K562 treated with DMSO at 1 percent for 24 hours (cell line): Measurements from ENCODE around the gene RPL29. TPM values are rescaled to one million over a fixed set of nuclear protein-coding genes. Genes with fewer than 3 reads are reported as not detected.

Experiments used
- total RNA-seq: library from RNA; unstranded; fragments of 300-600 nt; gene quantifications from 2 replicates; pipeline ENCODE4 v1.2.3, GENCODE V29; 2022; ENCODE audit warnings: low read depth; ENCODE audit not compliant: insufficient read depth

RPL29 gene
- 2,372 and 2,568 TPM in 2 replicates for total RNA-seq

DNA sequence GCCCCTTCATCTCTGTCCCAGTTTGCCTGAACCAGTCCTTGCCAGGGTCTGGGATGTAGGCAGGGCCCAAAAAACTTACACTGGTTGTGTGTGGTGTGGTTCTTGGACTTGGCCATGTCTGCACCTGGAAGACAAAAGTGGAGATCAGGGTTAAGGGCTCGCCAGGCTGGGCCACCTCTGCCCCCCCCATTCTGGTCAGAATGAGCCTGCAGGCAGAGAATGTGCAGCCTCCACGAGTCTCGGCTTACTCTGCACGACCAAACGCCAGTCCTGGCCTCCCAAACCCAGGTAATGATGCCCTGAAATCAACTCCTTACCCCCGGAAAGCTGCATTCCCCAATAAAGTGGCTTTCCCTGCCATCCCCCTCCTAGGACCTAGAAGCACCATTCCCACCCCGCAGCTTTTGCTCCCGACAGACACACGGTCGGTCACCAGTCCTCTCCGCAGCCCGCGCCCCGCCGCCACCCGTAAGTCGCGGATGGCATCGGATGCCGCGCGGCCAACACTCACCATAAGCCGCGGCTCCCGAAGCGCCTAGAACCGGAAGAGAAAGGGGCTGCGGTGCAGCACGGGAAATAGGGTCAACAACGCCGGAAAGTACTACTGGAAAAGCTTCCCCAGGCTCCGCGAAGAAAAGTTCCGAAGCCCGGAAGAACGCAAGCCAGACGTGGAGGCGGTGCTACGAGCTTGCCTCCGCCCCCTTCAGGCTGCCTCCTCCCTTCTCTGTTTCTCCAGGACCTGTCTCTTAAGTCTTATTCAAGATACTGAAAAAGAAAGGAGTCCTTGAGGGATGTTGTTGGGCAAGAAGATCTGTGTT, at the start of gene RPL29:
RPL29 (minus strand) TSS at position 550 of the 818 bp plus-strand sequence; CDS start at position 116, 434 bp downstream.

DNA sequence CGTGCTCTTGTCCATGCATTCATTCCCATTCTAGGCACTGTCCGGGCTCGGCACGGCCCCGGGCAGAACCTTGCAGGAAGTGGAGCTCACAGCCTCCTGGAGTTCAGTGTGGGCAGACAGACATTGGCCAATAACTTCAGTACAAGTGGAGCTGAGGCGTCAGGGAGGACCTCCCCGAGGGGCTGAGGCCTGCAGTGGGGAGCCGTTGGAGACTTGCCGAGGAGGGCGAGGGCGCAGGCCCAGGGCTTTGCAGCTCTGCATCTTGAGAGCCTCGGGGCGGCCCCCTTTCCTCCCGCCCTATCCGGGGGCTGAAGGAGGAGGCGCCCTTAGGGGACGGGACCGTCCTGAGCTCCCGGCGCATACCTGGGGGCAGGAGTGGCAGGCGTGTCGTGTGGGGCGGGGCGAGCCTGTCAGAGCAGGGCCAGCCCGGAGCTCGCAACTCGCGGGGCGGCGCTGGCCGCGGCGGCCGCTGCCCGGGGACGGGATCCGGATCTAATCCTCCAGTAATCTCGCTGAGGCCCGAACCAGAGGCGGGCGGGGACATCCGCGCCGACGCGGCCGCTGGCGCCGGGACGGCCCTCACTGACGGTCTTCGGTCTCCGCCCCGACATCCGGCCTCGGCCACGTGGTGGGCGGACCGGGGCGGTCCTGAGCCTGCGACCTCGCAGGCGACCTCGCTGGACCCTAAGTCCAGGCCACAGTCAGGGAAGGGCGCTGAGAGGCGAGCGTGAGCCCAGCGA, 12.7 kb downstream of the RPL29 start, which contains the start of gene ACY1:
ACY1 (plus strand) TSS at position 698 of the 740 bp plus-strand sequence. CDS start 530 bp downstream, outside the sequence.

GRCh38 chr3:51974963-51975851, 20.5 kb downstream of the RPL29 start, which contains the start of gene ABHD14A:
TSS of gene ABHD14A (plus strand) at chr3:51975064. CDS start at chr3:51975136, 72 bp downstream.

GRCh38 chr3:51967384-51968169, 28.1 kb downstream of the RPL29 start, which contains the start of gene PCBP4:
TSS of gene PCBP4 (minus strand) at chr3:51967454. CDS start at chr3:51961240, 6,214 bp downstream.

DNA sequence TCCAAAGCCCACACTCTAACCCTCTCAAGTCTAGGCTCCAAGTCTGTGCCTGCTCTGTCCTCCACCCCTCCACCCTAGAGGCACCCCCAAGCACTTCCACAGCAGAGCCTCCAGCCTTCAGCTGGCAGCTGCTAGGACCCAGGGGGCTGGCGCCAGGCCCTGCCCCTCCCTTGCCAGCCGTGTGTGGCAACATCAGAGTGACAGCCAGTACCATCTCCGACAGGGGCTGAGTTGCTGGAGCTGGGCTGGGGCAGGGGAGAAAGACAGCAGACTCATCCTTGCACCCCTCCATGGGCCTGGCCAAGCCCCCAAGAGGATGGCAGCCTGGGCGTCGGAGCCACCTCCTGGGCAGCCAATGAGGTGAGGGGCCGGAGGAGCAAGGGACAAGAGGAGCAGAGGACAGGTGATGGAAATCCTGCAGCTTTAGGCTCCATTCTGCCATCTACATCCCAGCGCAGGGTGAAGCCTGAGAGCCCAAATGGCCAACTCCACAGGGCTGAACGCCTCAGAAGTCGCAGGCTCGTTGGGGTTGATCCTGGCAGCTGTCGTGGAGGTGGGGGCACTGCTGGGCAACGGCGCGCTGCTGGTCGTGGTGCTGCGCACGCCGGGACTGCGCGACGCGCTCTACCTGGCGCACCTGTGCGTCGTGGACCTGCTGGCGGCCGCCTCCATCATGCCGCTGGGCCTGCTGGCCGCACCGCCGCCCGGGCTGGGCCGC, 40.4 kb downstream of the RPL29 start, which contains the start of gene GPR62:
GPR62 (plus strand) TSS at position 207 of the 718 bp plus-strand sequence; CDS start at position 479, 272 bp downstream.

Other genes with a start within 250 kb of the RPL29 start
- gene IQCF6, start 216.7 kb downstream of the RPL29 start, total RNA-seq: not detected in 2 replicates
- gene IQCF2, start 134.3 kb downstream of the RPL29 start, total RNA-seq: not detected in 2 replicates
- not detected in 2 replicates for gene IQCF5, start 120.3 kb downstream of the RPL29 start, total RNA-seq
- gene IQCF1, start 92.5 kb downstream of the RPL29 start, total RNA-seq: not detected in 2 replicates
- 18.8 and 23.0 TPM in 2 replicates for gene RRP9, start 54.0 kb downstream of the RPL29 start, total RNA-seq
- gene PARP3, start 53.5 kb downstream of the RPL29 start, total RNA-seq: 3.2 and 4.4 TPM in 2 replicates
- 0.15 TPM in 1 of 2 replicates, not detected in the other for gene GPR62, start 40.5 kb downstream of the RPL29 start, total RNA-seq
- 12.4 and 14.2 TPM in 2 replicates for gene PCBP4, start 28.4 kb downstream of the RPL29 start, total RNA-seq
- 65.2 and 70.8 TPM in 2 replicates for gene ABHD14B, start 21.8 kb downstream of the RPL29 start, total RNA-seq
- gene ABHD14A, start 20.8 kb downstream of the RPL29 start, total RNA-seq: 33.0 and 33.4 TPM in 2 replicates
- 47.6 and 57.4 TPM in 2 replicates for gene ACY1, start 12.4 kb downstream of the RPL29 start, total RNA-seq
- 8.3 and 9.0 TPM in 2 replicates for gene DUSP7, start 60.7 kb upstream of the RPL29 start, total RNA-seq
- 29.6 and 34.3 TPM in 2 replicates for gene POC1A, start 158.5 kb upstream of the RPL29 start, total RNA-seq
- 51.2 and 56.3 TPM in 2 replicates for gene ALAS1, start 202.3 kb upstream of the RPL29 start, total RNA-seq
- gene TLR9, start 229.8 kb upstream of the RPL29 start, total RNA-seq: 0.14 TPM in 1 of 2 replicates, not detected in the other
- 179 and 188 TPM in 2 replicates for gene TWF2, start 243.3 kb upstream of the RPL29 start, total RNA-seq
- 17.5 and 19.8 TPM in 2 replicates for gene PPM1M, start 249.9 kb upstream of the RPL29 start, total RNA-seq